BLaER1 treated with 17β-estradiol and CSF1 and Interleukin-3, amounts not matched to agents 10 nM and 100 nM (cell line): Measurements from ENCODE around the gene LCE3B.

Experiments used
- H3K27ac ChIP-seq, 11 experiments: shearing (Covaris generic); formaldehyde crosslinking; 2 replicates each; pipeline ENCODE4 v1.8.1; 2022
- H3K27me3 ChIP-seq, 11 experiments: shearing (Covaris generic); formaldehyde crosslinking; 2 replicates each; pipeline ENCODE4 v1.8.1; 2022
- H3K36me3 ChIP-seq, 11 experiments: shearing (Covaris generic); formaldehyde crosslinking; 2 replicates each; pipeline ENCODE4 v1.8.1; 2022
- H3K4me1 ChIP-seq, 10 experiments: shearing (Covaris generic); formaldehyde crosslinking; 2 replicates each; pipeline ENCODE4 v1.8.1; 2022
- H3K4me2 ChIP-seq, 11 experiments: shearing (Covaris generic); formaldehyde crosslinking; 2 replicates each; pipeline ENCODE4 v1.8.1; 2022
- H3K4me3 ChIP-seq, 10 experiments: shearing (Covaris generic); formaldehyde crosslinking; 2 replicates each; pipeline ENCODE4 v1.8.1; 2022
- H3K9ac ChIP-seq, 11 experiments: shearing (Covaris generic); formaldehyde crosslinking; 2 replicates each; pipeline ENCODE4 v1.8.1; 2022
- H3K9me3 ChIP-seq, 11 experiments: shearing (Covaris generic); formaldehyde crosslinking; replicated peaks in 1 of 11; 2 replicates each; pipeline ENCODE4 v1.8.1; 2022
- H4K20me1 ChIP-seq, 11 experiments: shearing (Covaris generic); formaldehyde crosslinking; 2 replicates each; pipeline ENCODE4 v1.8.1; 2022
- Cebpa-rat ChIP-seq, 11 experiments: shearing (Covaris generic); IDR thresholded peaks; 2 replicates each; pipeline ENCODE4 v1.8.1; 2022

The LCE3B gene

GRCh38 chr1:152645146-152645545 lies 31.5 kb downstream of the LCE3B start:
- no peak overlapping the region for H3K9ac ChIP-seq
- H3K9me3 ChIP-seq, result no peaks in the 10 kb centered on the region

DNA sequence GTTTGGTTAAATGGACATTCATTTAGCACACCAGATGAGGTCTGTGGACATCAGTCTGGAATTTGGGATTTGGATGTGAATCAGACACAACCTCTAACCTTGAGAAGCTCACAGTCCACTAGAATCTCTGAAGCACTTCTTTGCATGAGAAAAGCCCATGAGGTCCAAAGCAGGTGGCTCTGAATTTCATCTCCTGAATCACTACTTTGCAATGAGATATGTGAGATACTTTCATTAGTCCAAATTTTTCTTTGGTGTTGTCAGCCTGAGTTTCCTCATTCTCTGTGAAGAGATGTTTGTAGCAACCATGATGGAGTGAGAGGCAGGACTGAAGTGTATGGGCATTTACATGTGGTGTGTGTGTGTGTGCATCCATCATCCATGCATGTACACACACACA lies 33.0 kb downstream of the LCE3B start:
- H3K27me3 ChIP-seq, result no peaks in the 10 kb centered on the region
- no peak overlapping the region for H3K27ac ChIP-seq
- H3K4me2 ChIP-seq, result no peak overlapping the region
- TF ChIP-seq Cebpa-rat (IDR thresholded peaks at IDR 0.05), result no peak
- H3K9ac ChIP-seq, result no peak overlapping the region
- H3K9me3 ChIP-seq, result no peaks in the 10 kb centered on the region
- no peaks in the 10 kb centered on the region for H4K20me1 ChIP-seq
- H3K4me3 ChIP-seq, result no peak overlapping the region
- H3K36me3 ChIP-seq, result no peaks in the 10 kb centered on the region
- no peaks in the 10 kb centered on the region; a peak in 1 of 20 replicates for H3K4me1 ChIP-seq

More at GRCh38 chr1:152645146-152645545, 31.5 kb downstream of the LCE3B start:
- Histone ChIP-seq H3K27me3 (no peaks in the 10 kb centered on the region), H4K20me1 (no peaks in the 10 kb centered on the region), H3K4me2 (peak overlapping the region in 2 of 11 experiments; percentile 10 to 20; a peak in 1 of 22 replicates), H3K27ac (no peak overlapping the region), H3K4me3 (no peak overlapping the region), H3K4me1 (no peaks in the 10 kb centered on the region; a peak in 1 of 20 replicates), H3K36me3 (no peaks in the 10 kb centered on the region)
- no peak for TF ChIP-seq Cebpa-rat (IDR thresholded peaks at IDR 0.05)

GRCh38 chr1:152654110-152654509 lies 40.5 kb downstream of the LCE3B start:
- H3K27ac ChIP-seq, result no peak overlapping the region
- no peaks in the 10 kb centered on the region for H3K4me1 ChIP-seq
- H3K9ac ChIP-seq, result no peak overlapping the region
- H3K9me3 ChIP-seq, result no peaks in the 10 kb centered on the region
- no peak overlapping the region for H3K4me3 ChIP-seq
- H3K36me3 ChIP-seq, result no peaks in the 10 kb centered on the region
- TF ChIP-seq Cebpa-rat (IDR thresholded peaks at IDR 0.05), result no peak
- H3K4me2 ChIP-seq, result no peak overlapping the region
- H4K20me1 ChIP-seq, result no peaks in the 10 kb centered on the region
- no peaks in the 10 kb centered on the region for H3K27me3 ChIP-seq

- Histone ChIP-seq H4K20me1 (no peaks in the 10 kb centered on the region), H3K27me3 (no peaks in the 10 kb centered on the region), H3K27ac (no peak overlapping the region), H3K4me2 (no peak overlapping the region), H3K4me1 (no peaks in the 10 kb centered on the region), H3K36me3 (no peaks in the 10 kb centered on the region), H3K9ac (no peak overlapping the region), H3K9me3 (no peaks in the 10 kb centered on the region), H3K4me3 (no peak overlapping the region)
- TF ChIP-seq Cebpa-rat (IDR thresholded peaks at IDR 0.05), result no peak
Observed at GRCh38 chr1:152656459-152656858, 42.8 kb downstream of the LCE3B start.

GRCh38 chr1:152657677-152658076 lies 44.1 kb downstream of the LCE3B start:
- no peaks in the 10 kb centered on the region for H3K4me1 ChIP-seq
- TF ChIP-seq Cebpa-rat (IDR thresholded peaks at IDR 0.05), result no peak
- no peaks in the 10 kb centered on the region for H3K9me3 ChIP-seq
- H3K27ac ChIP-seq, result no peak overlapping the region
- no peaks in the 10 kb centered on the region for H3K27me3 ChIP-seq
- H3K4me3 ChIP-seq, result no peak overlapping the region
- H3K36me3 ChIP-seq, result no peaks in the 10 kb centered on the region
- no peak overlapping the region for H3K4me2 ChIP-seq
- H4K20me1 ChIP-seq, result no peaks in the 10 kb centered on the region
- H3K9ac ChIP-seq, result no peak overlapping the region

GRCh38 chr1:152658649-152659048 lies 45.0 kb downstream of the LCE3B start:
- Histone ChIP-seq H3K27me3 (no peaks in the 10 kb centered on the region), H3K27ac (no peak overlapping the region), H3K9me3 (no peaks in the 10 kb centered on the region), H3K36me3 (no peaks in the 10 kb centered on the region), H3K4me3 (no peak overlapping the region), H3K9ac (no peak overlapping the region), H3K4me1 (no peaks in the 10 kb centered on the region), H4K20me1 (no peaks in the 10 kb centered on the region), H3K4me2 (no peak overlapping the region)
- TF ChIP-seq Cebpa-rat (IDR thresholded peaks at IDR 0.05), result no peak

DNA sequence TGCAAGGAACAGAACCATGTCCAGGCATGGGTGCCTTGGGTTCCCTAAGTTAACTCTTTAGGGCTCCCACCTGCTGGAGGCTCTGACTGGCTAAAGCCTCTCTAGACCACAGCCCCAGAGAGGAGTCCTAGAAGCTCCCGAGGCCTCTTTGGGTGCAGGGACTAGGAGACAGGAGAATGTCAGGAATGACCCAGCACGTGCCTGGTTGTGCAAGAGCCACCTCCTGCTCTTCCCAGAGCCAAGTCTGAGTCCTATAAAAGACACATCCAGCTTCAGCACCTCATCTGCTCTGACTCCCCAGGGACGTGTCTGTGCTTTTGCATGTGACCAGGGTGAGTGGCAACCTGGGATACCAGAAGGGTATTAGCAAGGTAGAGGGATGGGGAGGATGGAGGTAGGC lies 49.5 kb downstream of the LCE3B start, which contains the start of gene LCE2D:
Gene LCE2D, plus strand, starts transcription at position 283 of the 400 bp plus-strand sequence. CDS start 726 bp downstream, outside the sequence.
- TF ChIP-seq Cebpa-rat (IDR thresholded peaks at IDR 0.05), result no peak

More for the DNA sequence above, 49.5 kb downstream of the LCE3B start, which contains the start of gene LCE2D:
- H3K36me3 ChIP-seq, result no peaks in the 10 kb centered on the region
- no peak within 1 kb of the TSS for H3K27ac ChIP-seq
- no peaks in the 10 kb centered on the region for H4K20me1 ChIP-seq
- no peaks in the 10 kb centered on the region for H3K27me3 ChIP-seq
- H3K4me2 ChIP-seq, result no peak within 1 kb of the TSS
- H3K9me3 ChIP-seq, result peaks cover 0 to 4% (median 0%) of the 10 kb centered on the region in 11 experiments; a peak in 1 of 22 replicates
- no peak within 1 kb of the TSS for H3K9ac ChIP-seq
- no peak within 1 kb of the TSS for H3K4me3 ChIP-seq
- no peaks in the 10 kb centered on the region for H3K4me1 ChIP-seq
